ENCODE data around the gene PHETA1.
"Not testable (repeated sequence)": the region's sequence is repeated elsewhere in the genome, so short reads cannot be mapped to it uniquely, and the experiment has no call there.

PHETA1 gene

DNA sequence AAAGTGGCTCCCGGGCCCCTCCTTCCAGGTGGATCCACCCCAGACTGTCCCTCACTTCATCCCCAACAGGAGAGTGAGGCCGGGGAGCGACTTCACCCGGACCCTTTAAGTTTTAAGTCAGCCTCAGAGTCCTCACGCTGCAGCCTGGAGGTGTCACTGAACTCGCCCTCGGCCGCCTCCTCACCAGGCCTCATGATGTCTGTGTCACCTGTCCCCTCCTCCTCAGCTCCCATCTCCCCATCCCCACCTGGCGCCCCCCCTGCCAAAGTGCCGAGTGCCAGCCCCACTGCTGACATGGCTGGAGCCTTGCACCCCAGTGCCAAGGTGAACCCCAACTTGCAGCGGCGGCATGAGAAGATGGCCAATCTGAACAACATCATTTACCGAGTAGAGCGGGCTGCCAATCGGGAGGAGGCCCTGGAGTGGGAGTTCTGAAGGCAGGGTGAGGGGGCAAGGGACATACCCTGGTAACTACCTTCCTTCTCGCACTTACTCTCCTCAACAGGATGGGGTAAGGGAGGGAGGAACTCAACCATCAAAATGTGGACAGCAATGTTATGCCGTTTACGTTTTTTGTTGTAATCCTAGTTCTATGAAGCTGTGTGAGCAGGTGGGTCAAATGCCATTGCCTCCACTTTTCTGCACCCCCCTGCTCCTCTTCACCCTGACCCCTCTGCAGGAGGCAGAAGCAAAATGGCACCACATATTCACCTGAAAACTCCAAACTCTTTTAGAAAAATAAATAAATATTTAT is 20.8 kb downstream of the PHETA1 start:
- no peak for DNase-seq

DNA sequence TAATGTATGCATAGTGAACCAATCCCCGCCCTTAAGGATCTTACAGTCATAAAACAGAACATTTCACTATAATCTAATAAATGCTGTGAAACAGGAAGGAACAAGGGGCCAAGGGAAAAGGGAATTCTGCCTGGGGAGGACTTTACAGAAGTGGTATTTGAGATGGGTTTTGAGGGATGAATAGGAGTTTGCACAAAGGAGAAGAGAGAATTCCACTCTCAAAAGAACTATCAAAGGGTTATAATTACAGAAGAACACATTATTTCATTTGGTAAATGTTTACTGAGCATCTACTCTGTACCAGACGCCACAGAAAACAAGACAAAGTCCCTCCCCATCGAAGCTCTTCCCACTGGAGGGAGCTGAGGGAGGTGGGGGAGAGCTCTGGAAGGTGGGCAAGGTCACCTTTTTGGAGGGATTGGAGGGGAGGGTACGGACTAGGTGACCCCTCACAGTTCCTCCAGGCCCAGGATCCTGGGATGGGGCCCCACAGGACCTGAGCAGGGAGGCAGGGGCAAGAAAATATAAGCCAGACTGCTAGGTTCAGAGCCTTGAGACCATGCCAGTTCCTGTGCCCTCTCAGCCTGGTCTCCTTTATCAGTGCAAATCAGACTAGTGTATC is 24.5 kb downstream of the PHETA1 start:
- no peak for DNase-seq

DNA sequence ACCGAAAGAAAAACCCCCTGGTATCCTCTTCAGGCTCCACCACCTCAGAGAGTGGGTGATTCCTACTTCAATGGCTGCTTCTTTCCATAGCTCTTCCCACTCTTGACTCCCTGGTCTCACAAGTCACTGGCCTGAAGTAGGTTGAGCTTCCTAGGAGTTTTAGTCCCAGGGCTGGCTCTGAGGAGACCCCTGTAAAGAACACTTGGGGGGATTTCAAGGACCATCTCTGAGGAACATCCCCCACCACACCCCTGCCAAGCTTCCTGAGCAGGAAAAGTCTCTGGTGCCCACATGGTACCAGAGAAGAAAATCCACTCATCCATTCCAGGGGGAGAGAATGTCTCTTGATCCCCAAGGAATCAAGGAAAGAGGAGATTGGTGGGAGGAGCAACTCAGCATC is 25.7 kb downstream of the PHETA1 start:
- no peak for DNase-seq

DNA sequence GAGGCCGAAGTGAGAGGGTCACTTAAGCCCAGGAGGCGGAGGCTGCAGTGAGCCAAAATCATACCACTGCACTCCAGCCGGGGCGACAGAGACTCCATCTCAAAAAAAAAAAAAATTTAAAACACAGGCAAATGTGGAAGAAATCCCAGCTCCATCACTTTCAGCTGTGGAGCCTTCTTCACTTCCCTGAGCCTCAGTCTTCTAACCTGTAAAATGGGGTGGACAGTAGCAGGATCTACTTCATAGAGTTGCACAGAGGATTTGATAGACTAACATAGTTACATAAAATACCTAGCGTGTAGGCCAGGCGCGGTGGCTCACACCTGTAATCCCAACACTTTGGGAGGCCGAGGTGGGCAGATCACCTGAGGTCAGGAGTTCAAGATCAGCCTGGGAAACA is 26.5 kb downstream of the PHETA1 start:
- DNase-seq: no peak

DNA sequence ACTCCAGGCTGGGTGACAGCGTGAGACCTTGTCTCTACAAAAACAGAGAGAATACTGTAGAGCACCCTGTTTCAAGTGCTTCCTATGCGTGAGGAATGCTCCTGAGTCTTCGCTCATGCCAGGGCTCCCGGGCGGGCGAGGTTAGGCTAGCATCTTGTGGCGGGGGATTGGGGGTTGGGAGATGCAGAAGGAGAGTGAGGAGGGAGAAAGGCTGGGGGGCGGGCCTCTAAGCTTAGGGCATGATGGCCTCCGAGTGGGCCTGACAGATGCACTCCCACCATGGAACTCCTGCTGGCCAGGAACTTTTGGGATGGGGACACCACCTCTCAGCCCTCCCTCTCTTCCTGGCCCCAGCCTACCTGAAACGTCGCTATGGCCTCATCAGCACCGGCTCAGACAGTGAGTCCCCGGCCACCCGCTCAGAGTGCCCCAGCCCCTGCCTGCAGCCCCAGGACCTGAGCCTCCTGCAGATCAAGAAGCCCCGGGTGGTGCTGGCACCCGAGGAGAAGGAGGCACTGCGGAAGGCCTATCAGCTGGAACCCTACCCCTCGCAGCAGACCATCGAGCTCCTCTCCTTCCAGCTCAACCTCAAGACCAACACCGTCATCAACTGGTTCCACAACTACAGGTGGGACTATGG is 27.3 kb downstream of the PHETA1 start:
- DNase-seq: no peak

DNA sequence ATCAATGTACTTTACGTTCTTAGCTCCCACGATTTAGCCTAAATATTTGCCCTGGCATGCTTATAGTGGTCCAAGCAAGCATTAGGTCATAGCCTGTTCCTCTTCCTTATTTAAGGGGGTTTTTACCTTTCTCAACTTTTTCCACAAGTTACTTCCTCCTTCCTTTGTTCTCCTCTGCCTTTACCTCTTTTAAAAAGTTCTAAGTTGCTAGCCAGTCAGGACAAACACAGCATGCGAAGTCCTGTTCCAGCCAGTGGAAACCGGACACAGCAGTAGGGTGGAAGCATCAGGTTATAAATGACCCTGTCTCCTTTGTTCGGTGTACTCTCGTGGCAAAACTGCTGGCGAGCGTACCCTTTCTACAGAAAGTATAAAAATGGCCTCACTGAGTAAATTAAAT is 28.2 kb downstream of the PHETA1 start:
- DNase-seq: peak in 1 of 2 donors; percentile 13

DNA sequence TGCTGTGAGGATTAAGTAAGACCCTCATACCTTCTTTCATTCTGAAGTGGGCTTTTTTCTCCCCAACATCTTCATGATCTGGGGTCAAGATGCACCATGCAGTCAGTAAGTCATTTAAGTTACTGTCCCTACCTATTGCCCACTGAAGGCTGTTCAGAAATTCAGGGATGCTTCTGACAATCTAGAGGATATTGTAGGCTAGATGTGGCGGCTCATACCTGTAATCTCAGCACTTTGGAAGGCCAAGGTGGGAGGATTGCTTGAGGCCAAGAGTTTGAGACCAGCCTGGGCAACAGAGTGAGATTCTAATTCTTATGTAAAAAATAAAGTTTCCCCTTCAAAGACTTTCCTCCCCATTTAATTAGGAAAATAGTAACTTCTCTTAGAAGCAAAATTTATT is 28.7 kb downstream of the PHETA1 start:
- DNase-seq: no peak

DNA sequence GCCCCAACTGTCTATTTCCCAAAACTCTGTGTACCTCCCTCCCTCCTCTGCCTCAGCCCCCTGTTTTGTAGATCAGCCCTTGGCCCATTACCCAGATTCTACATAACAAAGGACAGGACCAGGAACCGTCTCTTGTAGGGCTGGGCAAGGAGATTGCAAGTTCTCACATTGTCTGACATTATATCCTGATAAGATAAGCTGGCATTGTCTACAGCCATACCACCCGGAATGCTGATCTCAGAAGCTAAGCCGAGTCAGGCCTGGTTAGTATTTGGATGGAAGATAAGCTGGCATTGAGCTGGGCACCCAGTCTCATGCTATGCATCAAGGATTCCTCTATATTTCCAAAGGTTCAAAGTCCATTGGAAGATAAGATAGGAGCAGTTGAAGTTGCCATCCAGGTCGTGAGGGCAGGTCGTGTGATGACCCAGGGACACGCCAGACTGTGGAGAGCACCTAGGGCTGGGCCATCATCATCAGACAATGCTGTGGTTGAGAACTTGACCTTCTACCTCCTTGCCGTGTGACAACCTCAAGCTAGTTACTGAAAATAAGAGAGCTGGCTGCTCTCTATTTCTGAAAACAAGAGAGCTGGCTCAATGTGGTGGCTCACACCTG is 29.5 kb downstream of the PHETA1 start:
- DNase-seq: no peak

DNA sequence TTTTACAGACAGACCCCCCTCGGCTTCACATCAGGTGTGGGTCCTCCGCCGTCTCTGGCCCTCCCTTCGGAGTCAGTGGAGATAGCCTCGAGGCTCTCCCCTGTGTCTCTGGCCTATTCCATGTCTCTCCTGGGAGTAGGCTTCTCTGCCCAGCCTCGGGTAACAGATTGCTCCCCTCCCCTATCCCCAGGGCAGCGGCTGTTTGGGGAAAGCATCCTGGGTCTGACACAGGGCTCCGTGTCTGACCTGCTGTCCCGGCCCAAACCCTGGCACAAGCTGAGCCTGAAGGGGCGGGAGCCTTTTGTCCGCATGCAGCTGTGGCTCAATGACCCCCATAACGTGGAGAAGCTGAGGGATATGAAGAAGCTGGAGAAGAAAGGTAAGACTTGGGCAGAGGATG is 30.8 kb downstream of the PHETA1 start:
- DNase-seq: no peak

DNA sequence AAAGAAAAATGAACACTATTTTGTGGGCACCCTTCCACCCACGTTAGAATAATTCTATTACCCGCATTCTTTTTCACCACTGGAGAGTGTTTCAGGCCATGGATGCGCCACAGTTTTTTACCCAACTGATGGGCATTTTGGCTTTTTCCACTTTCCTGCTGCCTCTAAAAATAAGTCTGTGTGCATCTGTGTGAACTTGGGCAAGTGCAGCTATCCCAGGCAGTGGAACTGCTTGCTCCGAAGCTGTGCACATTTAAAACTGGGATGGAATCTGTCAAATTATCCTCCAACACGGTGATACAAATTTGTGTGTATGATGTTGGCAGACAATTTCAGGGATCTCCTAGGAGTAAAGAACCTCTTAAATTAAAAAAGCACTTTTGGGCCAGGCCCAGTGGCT is 31.5 kb downstream of the PHETA1 start:
- no peak for DNase-seq

DNA sequence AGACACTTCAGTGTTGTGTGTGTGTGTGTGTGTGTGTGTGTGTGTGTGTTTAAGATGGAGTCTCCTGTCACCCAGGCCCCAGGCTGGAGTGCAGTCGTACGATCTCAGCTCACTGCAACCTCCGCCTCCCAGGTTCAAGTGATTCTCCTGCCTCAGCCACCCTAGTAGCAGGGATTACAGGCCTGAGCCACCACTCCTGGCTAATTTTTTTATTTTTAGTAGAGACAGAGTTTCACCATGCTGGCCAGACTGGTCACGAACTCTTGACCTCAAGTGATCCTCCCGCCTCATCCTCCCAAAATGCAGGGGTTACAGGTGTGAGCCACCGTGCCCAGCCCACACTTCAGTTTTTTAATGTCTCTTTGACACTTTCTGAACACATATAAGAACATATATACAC is 32.5 kb downstream of the PHETA1 start:
- not testable (repeated sequence) for DNase-seq

DNA sequence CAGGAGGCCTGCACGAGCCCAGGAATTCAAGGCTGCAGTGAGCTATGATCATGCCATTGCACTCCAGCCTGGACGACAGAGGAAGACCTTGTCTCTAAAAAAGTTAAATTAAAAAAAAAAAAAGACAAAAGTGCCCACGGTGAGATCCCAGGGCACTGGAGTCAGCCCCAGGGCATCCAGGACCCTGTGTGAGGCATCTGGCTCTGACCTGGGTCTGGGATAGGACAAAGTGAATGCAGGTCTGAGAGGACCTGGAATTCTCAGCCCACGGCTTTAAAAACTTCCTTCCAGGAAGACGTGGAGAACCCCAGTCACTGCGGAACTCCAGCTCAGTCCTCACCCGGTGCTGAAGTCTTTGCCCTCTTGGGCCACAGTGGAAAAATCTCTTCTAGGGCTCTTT is 33.1 kb downstream of the PHETA1 start:
- DNase-seq: no peak

DNA sequence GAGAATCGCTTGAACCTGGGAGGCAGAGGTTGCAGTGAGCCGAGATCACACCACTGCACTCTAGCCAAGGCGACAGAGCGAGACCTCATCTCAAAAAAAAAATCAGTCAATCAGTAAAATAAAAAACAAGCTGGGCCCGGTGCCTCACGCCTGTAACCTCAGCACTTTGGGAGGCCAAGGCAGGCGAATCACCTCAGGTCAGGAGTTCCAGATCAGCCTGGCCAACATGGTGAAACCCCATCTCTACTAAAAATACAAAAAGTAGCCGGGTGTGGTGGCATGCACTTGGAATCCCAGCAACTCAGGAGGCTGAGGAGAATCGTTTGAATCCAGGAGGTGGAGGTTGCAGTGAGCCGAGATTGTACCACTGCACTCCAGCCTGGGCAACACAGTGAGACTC is 33.6 kb downstream of the PHETA1 start:
- not testable (repeated sequence) for DNase-seq

DNA sequence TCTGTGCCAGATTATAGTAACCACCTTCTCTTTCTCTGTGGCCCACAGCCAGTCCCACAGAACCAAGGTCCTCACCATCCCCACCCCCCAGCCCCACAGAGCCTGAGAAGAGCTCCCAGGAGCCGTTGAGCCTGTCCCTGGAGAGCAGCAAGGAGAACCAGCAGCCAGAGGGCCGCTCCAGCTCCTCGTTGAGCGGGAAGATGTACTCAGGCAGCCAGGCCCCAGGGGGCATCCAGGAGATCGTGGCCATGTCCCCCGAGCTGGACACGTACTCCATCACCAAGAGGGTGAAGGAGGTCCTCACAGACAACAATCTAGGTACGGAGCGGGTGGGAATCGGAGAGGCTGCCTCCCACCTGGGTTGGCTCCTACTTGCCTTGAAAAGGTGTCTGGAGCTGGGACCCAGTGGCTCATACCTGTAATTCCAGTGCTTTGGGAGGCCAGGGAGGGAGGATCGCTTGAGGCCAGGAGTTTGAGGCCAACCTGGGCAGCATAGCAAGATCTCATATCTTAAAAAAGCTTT is 34.4 kb downstream of the PHETA1 start:
- no peak for DNase-seq

DNA sequence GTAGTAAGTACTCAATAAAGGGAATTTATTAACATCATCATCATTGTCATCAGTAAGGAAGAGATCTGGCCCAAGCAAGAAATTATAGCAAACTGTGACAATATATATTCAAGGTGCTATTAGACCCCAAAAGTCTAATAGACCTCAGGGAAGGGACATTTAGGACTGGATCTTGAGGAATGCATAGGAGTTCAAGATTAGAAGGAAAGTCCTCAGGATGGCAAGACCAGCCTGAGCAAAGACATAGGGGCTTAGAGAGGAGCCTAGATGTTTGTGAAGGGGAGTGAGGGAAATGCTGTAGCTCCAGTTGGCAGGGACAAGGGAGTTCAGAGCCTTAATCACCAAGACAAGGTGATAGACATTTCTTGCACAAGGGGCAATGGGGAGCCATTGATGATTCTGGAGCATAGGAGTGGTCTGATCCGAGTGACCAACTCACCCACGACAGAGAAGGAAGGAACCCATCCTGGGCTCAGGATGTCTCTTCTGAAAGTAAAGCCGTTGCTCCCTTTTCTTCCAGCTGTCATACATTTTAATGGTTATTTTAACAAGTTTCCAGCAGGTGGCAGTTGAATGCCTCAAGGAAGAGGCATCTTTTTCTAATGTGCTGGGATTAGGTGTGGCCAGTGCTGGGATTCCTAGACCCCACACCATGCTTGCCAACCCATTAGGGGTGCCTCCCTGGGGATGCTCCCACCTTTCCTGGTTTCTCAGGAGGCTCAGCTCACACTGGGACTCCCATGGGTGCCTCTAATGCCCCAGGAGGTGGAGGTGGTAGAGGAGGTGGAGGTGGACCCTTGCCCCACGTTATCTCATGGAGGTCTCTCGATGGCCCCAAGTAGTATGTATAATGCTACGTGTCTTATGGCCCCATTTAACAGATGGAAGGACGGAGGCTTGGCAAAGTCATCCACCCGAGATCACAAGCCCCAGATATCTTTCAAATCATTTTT is 37.8 kb downstream of the PHETA1 start:
- DNase-seq: peak; percentile 60 to 66

DNA sequence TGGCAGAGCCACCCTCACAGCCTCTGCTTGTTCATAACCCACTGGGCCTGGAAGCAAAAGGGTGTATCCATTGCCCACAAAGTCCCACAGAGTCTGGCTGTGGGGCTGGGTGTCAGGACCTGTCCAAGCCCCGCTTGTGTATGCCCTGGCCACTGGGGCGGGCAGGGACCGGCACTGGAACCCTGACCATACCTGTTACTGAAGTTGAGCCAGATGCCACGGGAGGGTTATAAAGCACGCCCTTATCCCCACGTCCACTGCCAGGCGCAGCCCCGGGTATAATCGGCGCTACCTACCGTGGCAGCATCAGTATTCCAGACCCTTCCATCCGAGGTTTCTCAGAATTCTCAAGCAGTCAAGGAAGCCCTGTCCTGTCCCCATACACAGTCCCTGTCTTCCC is 40.8 kb downstream of the PHETA1 start:
- no peak for DNase-seq

DNA sequence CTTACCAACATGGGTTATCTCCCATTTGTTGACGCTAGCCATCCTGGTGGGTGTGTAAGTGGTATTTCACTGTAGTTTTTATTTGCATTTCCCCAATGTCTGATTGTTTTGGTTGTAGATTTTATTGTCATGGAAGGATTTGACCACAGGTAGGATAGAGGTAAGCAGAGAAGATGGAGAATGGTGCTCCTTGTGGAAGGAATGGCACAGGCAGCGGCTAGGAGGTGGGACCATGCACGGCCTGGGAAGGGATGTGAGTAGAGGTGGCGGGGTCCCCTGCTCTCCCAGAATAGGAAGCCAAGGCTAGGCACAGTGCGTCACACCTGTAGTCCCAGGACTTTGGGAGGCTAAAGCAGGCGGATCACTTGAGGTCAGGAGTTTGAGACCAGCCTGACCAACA is 41.4 kb downstream of the PHETA1 start:
- no peak for DNase-seq

DNA sequence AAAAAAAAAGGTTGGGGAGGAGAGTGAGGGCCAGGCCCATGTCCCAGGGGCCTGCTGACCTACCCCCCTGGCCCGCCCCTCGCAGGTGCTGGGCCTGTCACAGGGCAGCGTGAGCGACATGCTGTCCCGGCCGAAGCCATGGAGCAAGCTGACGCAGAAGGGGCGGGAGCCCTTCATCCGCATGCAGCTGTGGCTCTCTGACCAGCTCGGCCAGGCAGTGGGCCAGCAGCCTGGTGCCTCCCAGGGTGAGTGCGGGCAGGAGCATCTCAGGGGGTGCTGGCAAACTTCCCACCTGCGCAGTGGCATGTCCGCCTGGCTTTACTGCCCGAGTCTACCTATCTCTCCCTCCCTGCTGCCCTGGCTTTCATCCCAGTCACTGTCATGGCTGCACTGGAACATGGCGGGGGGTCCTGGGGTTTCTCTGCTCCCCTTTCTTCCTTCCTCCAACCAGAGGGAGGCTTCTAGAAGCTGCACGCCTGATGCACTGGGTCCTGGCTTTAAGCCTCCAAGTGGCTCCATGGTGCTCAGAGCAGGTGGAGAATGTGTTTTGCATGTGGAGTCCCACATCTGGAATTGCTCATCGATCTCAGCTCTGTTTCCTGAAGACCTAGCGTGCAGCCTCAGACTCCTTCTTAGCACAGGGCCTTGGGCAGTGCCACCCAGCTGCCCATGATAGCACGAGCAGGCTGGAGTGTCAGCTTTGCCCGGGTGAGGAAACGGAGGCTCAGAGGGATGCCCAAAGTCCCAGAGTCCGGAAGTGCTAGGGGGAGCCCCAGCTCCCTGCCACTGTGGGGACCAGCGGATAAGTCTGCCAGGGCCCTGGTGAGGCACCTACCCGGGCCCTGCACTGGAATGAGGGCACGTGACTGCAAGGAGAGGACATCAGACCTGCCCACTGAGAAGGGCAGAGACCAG is 46.3 kb downstream of the PHETA1 start:
- no peak for DNase-seq

DNA sequence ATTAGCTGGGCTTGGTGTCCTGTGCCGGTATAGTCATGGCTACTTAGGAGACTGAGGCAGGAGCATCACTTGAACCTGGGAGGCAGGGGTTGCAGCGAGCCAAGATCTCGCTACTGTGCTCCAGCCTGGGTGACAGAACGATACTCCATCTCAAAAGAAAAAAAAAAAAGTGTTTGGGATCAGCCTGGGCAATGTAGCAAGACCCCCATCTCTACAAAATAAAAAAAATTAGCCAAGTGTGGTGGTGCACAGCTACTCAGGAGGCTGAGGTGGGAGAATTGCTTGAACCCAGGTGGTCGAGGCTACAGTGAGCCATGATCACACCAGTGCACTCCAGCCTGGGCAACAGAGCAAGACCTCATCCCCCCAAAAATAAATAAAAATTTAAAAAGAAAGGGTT is 47.6 kb downstream of the PHETA1 start:
- no peak for DNase-seq

DNA sequence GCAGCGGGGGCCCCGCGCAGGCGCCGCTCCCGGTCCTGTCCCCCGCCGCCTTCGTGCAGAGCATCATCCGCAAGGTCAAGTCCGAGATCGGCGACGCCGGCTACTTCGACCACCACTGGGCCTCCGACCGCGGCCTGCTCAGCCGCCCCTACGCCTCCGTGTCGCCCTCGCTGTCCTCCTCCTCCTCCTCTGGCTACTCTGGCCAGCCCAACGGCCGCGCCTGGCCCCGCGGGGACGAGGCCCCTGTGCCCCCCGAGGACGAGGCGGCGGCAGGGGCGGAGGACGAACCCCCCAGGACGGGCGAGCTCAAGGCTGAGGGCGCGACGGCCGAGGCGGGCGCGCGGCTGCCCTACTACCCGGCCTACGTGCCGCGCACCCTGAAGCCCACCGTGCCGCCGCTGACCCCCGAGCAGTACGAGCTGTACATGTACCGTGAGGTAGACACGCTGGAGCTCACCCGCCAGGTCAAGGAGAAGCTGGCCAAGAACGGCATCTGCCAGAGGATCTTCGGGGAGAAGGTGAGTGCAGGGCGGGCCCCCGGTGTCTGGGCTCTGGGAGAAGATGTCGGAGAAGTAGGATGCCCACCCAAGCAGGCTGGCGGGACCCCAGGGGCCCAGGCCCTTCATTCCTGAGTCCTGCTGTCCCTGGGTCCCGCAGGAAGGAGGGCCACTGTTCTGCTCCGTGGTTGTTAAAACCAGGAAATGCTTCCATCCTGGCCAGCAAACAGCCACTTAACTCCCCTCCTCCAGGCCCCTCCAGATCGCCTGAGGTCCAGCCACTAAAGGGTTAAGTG is 48.4 kb downstream of the PHETA1 start:
- no peak for DNase-seq
